ENCODE data around the gene HSPD1.
A peak's percentile ranks its signal among the peaks of the same experiment; 100 is the strongest.

HSPD1 gene

GRCh38 chr2:197453123-197453913, 46.3 kb downstream of the HSPD1 start, which contains the start of gene COQ10B (continued):
- TF ChIP-seq, protein P1, sequence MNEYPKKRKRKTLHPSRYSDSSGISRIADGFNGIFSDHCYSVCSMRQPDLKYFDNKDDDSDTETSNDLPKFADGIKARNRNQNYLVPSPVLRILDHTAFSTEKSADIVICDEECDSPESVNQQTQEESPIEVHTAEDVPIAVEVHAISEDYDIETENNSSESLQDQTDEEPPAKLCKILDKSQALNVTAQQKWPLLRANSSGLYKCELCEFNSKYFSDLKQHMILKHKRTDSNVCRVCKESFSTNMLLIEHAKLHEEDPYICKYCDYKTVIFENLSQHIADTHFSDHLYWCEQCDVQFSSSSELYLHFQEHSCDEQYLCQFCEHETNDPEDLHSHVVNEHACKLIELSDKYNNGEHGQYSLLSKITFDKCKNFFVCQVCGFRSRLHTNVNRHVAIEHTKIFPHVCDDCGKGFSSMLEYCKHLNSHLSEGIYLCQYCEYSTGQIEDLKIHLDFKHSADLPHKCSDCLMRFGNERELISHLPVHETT (tag by site-specific recombination; IDR thresholded peaks at IDR 0.05) = 0 out of 2 replicates have a peak, but pooled peaks have one; percentile 47
- peak; percentile 81 for TF ChIP-seq YY1 (tag by site-specific recombination; IDR thresholded peaks at IDR 0.05)
- TF ChIP-seq ZNF544 (tag by site-specific recombination; IDR thresholded peaks at IDR 0.05) = no peak
- TF ChIP-seq ZNF837 (tag by site-specific recombination; IDR thresholded peaks at IDR 0.05) = no peak
- TF ChIP-seq ZNF704 (tag by site-specific recombination; IDR thresholded peaks at IDR 0.05) = no peak
- TF ChIP-seq ZBTB11 (tag by site-specific recombination; conservative IDR thresholded peaks at IDR 0.05; ENCODE audit: low read depth) = peak; percentile 98
- TF ChIP-seq GLI4 (tag by site-specific recombination; IDR thresholded peaks at IDR 0.05) = no peak
- 0 out of 2 replicates have a peak, but pooled peaks have one; percentile 30 for TF ChIP-seq ZNF561 (tag by site-specific recombination; IDR thresholded peaks at IDR 0.05; ENCODE audit: borderline replicate concordance)
- TF ChIP-seq, protein P2, sequence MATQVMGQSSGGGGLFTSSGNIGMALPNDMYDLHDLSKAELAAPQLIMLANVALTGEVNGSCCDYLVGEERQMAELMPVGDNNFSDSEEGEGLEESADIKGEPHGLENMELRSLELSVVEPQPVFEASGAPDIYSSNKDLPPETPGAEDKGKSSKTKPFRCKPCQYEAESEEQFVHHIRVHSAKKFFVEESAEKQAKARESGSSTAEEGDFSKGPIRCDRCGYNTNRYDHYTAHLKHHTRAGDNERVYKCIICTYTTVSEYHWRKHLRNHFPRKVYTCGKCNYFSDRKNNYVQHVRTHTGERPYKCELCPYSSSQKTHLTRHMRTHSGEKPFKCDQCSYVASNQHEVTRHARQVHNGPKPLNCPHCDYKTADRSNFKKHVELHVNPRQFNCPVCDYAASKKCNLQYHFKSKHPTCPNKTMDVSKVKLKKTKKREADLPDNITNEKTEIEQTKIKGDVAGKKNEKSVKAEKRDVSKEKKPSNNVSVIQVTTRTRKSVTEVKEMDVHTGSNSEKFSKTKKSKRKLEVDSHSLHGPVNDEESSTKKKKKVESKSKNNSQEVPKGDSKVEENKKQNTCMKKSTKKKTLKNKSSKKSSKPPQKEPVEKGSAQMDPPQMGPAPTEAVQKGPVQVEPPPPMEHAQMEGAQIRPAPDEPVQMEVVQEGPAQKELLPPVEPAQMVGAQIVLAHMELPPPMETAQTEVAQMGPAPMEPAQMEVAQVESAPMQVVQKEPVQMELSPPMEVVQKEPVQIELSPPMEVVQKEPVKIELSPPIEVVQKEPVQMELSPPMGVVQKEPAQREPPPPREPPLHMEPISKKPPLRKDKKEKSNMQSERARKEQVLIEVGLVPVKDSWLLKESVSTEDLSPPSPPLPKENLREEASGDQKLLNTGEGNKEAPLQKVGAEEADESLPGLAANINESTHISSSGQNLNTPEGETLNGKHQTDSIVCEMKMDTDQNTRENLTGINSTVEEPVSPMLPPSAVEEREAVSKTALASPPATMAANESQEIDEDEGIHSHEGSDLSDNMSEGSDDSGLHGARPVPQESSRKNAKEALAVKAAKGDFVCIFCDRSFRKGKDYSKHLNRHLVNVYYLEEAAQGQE (tag by site-specific recombination; IDR thresholded peaks at IDR 0.05) = no peak
- no peak for TF ChIP-seq ZNF792 (tag by site-specific recombination; IDR thresholded peaks at IDR 0.05)
- peak; percentile 59 for TF ChIP-seq ZNF629 (tag by site-specific recombination; IDR thresholded peaks at IDR 0.05)
- TF ChIP-seq, protein P3, sequence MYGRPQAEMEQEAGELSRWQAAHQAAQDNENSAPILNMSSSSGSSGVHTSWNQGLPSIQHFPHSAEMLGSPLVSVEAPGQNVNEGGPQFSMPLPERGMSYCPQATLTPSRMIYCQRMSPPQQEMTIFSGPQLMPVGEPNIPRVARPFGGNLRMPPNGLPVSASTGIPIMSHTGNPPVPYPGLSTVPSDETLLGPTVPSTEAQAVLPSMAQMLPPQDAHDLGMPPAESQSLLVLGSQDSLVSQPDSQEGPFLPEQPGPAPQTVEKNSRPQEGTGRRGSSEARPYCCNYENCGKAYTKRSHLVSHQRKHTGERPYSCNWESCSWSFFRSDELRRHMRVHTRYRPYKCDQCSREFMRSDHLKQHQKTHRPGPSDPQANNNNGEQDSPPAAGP (tag by site-specific recombination; IDR thresholded peaks at IDR 0.05) = peak; percentile 74; the same call in 1 of the 2 replicates
- no peak; the same call in 1 of the 2 replicates for TF ChIP-seq ELK4 (IDR thresholded peaks at IDR 0.05; ENCODE audit: borderline replicate concordance, low read depth, low read length)
- TF ChIP-seq ZBTB10 (tag by site-specific recombination; IDR thresholded peaks at IDR 0.05) = peak; percentile 79
- TF ChIP-seq ZXDB (tag by site-specific recombination; IDR thresholded peaks at IDR 0.05) = peak; percentile 59
- TF ChIP-seq, protein P4, sequence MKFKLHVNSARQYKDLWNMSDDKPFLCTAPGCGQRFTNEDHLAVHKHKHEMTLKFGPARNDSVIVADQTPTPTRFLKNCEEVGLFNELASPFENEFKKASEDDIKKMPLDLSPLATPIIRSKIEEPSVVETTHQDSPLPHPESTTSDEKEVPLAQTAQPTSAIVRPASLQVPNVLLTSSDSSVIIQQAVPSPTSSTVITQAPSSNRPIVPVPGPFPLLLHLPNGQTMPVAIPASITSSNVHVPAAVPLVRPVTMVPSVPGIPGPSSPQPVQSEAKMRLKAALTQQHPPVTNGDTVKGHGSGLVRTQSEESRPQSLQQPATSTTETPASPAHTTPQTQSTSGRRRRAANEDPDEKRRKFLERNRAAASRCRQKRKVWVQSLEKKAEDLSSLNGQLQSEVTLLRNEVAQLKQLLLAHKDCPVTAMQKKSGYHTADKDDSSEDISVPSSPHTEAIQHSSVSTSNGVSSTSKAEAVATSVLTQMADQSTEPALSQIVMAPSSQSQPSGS (tag by site-specific recombination; IDR thresholded peaks at IDR 0.05; ENCODE audit: low read depth) = no peak
- TF ChIP-seq, protein P5, sequence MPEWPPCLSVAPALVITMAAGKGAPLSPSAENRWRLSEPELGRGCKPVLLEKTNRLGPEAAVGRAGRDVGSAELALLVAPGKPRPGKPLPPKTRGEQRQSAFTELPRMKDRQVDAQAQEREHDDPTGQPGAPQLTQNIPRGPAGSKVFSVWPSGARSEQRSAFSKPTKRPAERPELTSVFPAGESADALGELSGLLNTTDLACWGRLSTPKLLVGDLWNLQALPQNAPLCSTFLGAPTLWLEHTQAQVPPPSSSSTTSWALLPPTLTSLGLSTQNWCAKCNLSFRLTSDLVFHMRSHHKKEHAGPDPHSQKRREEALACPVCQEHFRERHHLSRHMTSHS (tag by site-specific recombination; IDR thresholded peaks at IDR 0.05) = no peak
- TF ChIP-seq ZNF366 (tag by site-specific recombination; conservative IDR thresholded peaks at IDR 0.05) = no peak
- no peak for TF ChIP-seq ZNF174 (tag by site-specific recombination; IDR thresholded peaks at IDR 0.05)
- TF ChIP-seq ZNF701 (tag by site-specific recombination; IDR thresholded peaks at IDR 0.05) = no peak
- no peak for TF ChIP-seq ZNF768 (tag by site-specific recombination; IDR thresholded peaks at IDR 0.05)
